Mononuclear cell (primary cell): ENCODE data around the gene ALDH8A1. TPM values are rescaled to one million over a fixed set of nuclear protein-coding genes. Genes with fewer than 3 reads are reported as not detected.

ENCODE experiments used
- H3K27me3 ChIP-seq: 2 replicates; pipeline ENCODE4 v1.6.0; 2011; ENCODE audit warnings: low read length, control low read depth; ENCODE audit not compliant: insufficient read depth
- H3K4me1 ChIP-seq: 2 replicates; pipeline ENCODE4 v1.5.1; 2011; ENCODE audit warnings: mild to moderate bottlenecking, low read length, control low read depth; ENCODE audit not compliant: insufficient read depth
- H3K4me3 ChIP-seq: 2 replicates; pipeline ENCODE4 v1.5.1; 2011; ENCODE audit warnings: mild to moderate bottlenecking, low read length, moderate library complexity
- H3K9me3 ChIP-seq: 2 replicates; pipeline ENCODE4 v1.5.1; 2011; ENCODE audit warnings: low read depth, mild to moderate bottlenecking, control low read depth, low read length
- total RNA-seq: library from RNA; depleted of rRNA; stranded (reverse); fragments of >200 nt; gene quantifications from one replicate; pipeline ENCODE4 v1.2.3, GENCODE V29; 2012

Gene ALDH8A1
- total RNA-seq, result 1.5 TPM

- Histone ChIP-seq H3K27me3 (no peaks in the 10 kb centered on the region), H3K9me3 (no peaks in the 10 kb centered on the region), H3K4me3 (no peak within 1 kb of the TSS), H3K4me1 (no peaks in the 10 kb centered on the region)
Measured at GRCh38 chr6:134949927-134950326, at the start of gene ALDH8A1. ALDH8A1 (minus strand) TSS chr6:134950101; CDS start chr6:134950053, 48 bp downstream.

GRCh38 chr6:134999107-134999506, 49.2 kb upstream of the ALDH8A1 start:
- H3K27me3 ChIP-seq, result no peaks in the 10 kb centered on the region
- no peak overlapping the region for H3K4me3 ChIP-seq
- no peaks in the 10 kb centered on the region for H3K9me3 ChIP-seq
- no peaks in the 10 kb centered on the region for H3K4me1 ChIP-seq

- Histone ChIP-seq H3K27me3 (no peaks in the 10 kb centered on the region), H3K9me3 (no peaks in the 10 kb centered on the region), H3K4me3 (no peak overlapping the region), H3K4me1 (no peaks in the 10 kb centered on the region)
Measured at GRCh38 chr6:134997133-134997995, 47.5 kb upstream of the ALDH8A1 start.

- Histone ChIP-seq H3K9me3 (no peaks in the 10 kb centered on the region), H3K27me3 (no peaks in the 10 kb centered on the region), H3K4me1 (no peaks in the 10 kb centered on the region), H3K4me3 (no peak overlapping the region)
Measured at GRCh38 chr6:134995536-134995935, 45.6 kb upstream of the ALDH8A1 start.

GRCh38 chr6:134994431-134994830, 44.5 kb upstream of the ALDH8A1 start:
- Histone ChIP-seq H3K9me3 (no peaks in the 10 kb centered on the region), H3K27me3 (no peaks in the 10 kb centered on the region), H3K4me3 (no peak overlapping the region), H3K4me1 (no peaks in the 10 kb centered on the region)

- no peaks in the 10 kb centered on the region for H3K4me1 ChIP-seq
- no peaks in the 10 kb centered on the region for H3K9me3 ChIP-seq
- no peaks in the 10 kb centered on the region for H3K27me3 ChIP-seq
- H3K4me3 ChIP-seq, result no peak overlapping the region
Measured at GRCh38 chr6:134992155-134992554, 42.3 kb upstream of the ALDH8A1 start.

- no peak overlapping the region for H3K4me3 ChIP-seq
- H3K9me3 ChIP-seq, result no peaks in the 10 kb centered on the region
- H3K4me1 ChIP-seq, result no peaks in the 10 kb centered on the region
- H3K27me3 ChIP-seq, result no peaks in the 10 kb centered on the region
Measured at GRCh38 chr6:134990262-134990661, 40.4 kb upstream of the ALDH8A1 start.

GRCh38 chr6:134984821-134985220, 34.9 kb upstream of the ALDH8A1 start:
- Histone ChIP-seq H3K4me3 (no peak overlapping the region), H3K4me1 (no peaks in the 10 kb centered on the region)

GRCh38 chr6:134983823-134984222, 33.9 kb upstream of the ALDH8A1 start:
- no peaks in the 10 kb centered on the region for H3K4me1 ChIP-seq
- no peaks in the 10 kb centered on the region for H3K9me3 ChIP-seq
- no peaks in the 10 kb centered on the region for H3K27me3 ChIP-seq
- no peak overlapping the region for H3K4me3 ChIP-seq

More at GRCh38 chr6:134984821-134985220, 34.9 kb upstream of the ALDH8A1 start:
- H3K27me3 ChIP-seq, result no peaks in the 10 kb centered on the region
- no peaks in the 10 kb centered on the region for H3K9me3 ChIP-seq

GRCh38 chr6:134982161-134982560, 32.3 kb upstream of the ALDH8A1 start:
- Histone ChIP-seq H3K9me3 (no peaks in the 10 kb centered on the region), H3K4me1 (no peaks in the 10 kb centered on the region), H3K27me3 (no peaks in the 10 kb centered on the region), H3K4me3 (no peak overlapping the region)

- Histone ChIP-seq H3K9me3 (no peaks in the 10 kb centered on the region), H3K4me3 (no peak overlapping the region)
Measured at GRCh38 chr6:134980846-134981245, 30.9 kb upstream of the ALDH8A1 start.

GRCh38 chr6:134979142-134979541, 29.2 kb upstream of the ALDH8A1 start:
- H3K27me3 ChIP-seq, result no peaks in the 10 kb centered on the region
- no peaks in the 10 kb centered on the region for H3K4me1 ChIP-seq
- H3K4me3 ChIP-seq, result no peak overlapping the region
- no peaks in the 10 kb centered on the region for H3K9me3 ChIP-seq

More at GRCh38 chr6:134980846-134981245, 30.9 kb upstream of the ALDH8A1 start:
- H3K27me3 ChIP-seq, result no peaks in the 10 kb centered on the region
- H3K4me1 ChIP-seq, result no peaks in the 10 kb centered on the region

- H3K27me3 ChIP-seq, result no peaks in the 10 kb centered on the region
- H3K9me3 ChIP-seq, result no peaks in the 10 kb centered on the region
- no peak overlapping the region for H3K4me3 ChIP-seq
- H3K4me1 ChIP-seq, result no peaks in the 10 kb centered on the region
Measured at GRCh38 chr6:134974370-134974769, 24.5 kb upstream of the ALDH8A1 start.

- H3K4me3 ChIP-seq, result no peak overlapping the region
- H3K27me3 ChIP-seq, result no peaks in the 10 kb centered on the region
- H3K4me1 ChIP-seq, result no peaks in the 10 kb centered on the region
- no peaks in the 10 kb centered on the region for H3K9me3 ChIP-seq
Measured at GRCh38 chr6:134967711-134968110, 17.8 kb upstream of the ALDH8A1 start.

- Histone ChIP-seq H3K4me1 (no peaks in the 10 kb centered on the region), H3K27me3 (no peaks in the 10 kb centered on the region), H3K4me3 (no peak overlapping the region), H3K9me3 (no peaks in the 10 kb centered on the region)
Measured at GRCh38 chr6:134964451-134965203, 14.7 kb upstream of the ALDH8A1 start.
